Adipocyte (in vitro differentiated cells): ENCODE data around the gene CHKB.
"Not testable (repeated sequence)": the region's sequence is repeated elsewhere in the genome, so short reads cannot be mapped to it uniquely, and the experiment has no call there.

ENCODE experiments used
- DNase-seq: peaks from one replicate; pipeline ENCODE4 v3.0.0-alpha.2; 2015; ENCODE audit warnings: low read depth
- H3K27me3 ChIP-seq: replicated peaks from 2 replicates; pipeline ENCODE4 v1.7.0; 2013; ENCODE audit warnings: mild to moderate bottlenecking, low read length, moderate library complexity; ENCODE audit not compliant: control insufficient read depth, insufficient read depth
- H3K36me3 ChIP-seq: 2 replicates; pipeline ENCODE4 v1.7.0; 2013; ENCODE audit warnings: low read length, mild to moderate bottlenecking, moderate library complexity; ENCODE audit not compliant: control insufficient read depth, insufficient read depth, severe bottlenecking
- H3K4me1 ChIP-seq: 2 replicates; pipeline ENCODE4 v1.7.0; 2013; ENCODE audit warnings: mild to moderate bottlenecking, low read length, moderate library complexity; ENCODE audit not compliant: control insufficient read depth, insufficient read depth
- H3K4me3 ChIP-seq: 2 replicates; pipeline ENCODE4 v1.7.0; 2013; ENCODE audit warnings: mild to moderate bottlenecking, low read length, moderate library complexity
- H3K9ac ChIP-seq: 2 replicates; pipeline ENCODE4 v1.7.0; 2013; ENCODE audit warnings: mild to moderate bottlenecking, low read length, moderate library complexity
- H3K9me3 ChIP-seq: 2 replicates; pipeline ENCODE4 v1.7.0; 2013; ENCODE audit warnings: mild to moderate bottlenecking, low read length, moderate library complexity; ENCODE audit not compliant: control insufficient read depth

Gene CHKB

GRCh38 chr22:50610041-50610451 lies 27.4 kb upstream of the CHKB start:
- Histone ChIP-seq H3K4me1 (no peaks in the 10 kb centered on the region), H3K27me3 (peaks cover 57% of the 10 kb centered on the region), H3K4me3 (no peak overlapping the region), H3K9ac (no peak overlapping the region), H3K36me3 (no peaks in the 10 kb centered on the region), H3K9me3 (no peaks in the 10 kb centered on the region)
- no peak for DNase-seq

GRCh38 chr22:50609599-50609998 lies 26.9 kb upstream of the CHKB start:
- Histone ChIP-seq H3K36me3 (no peaks in the 10 kb centered on the region), H3K4me1 (no peaks in the 10 kb centered on the region), H3K27me3 (peaks cover 61% of the 10 kb centered on the region), H3K9ac (no peak overlapping the region), H3K9me3 (no peaks in the 10 kb centered on the region), H3K4me3 (no peak overlapping the region)
- DNase-seq = no peak

GRCh38 chr22:50608996-50609395 lies 26.3 kb upstream of the CHKB start:
- H3K4me3 ChIP-seq = no peak overlapping the region
- H3K4me1 ChIP-seq = no peaks in the 10 kb centered on the region
- no peak overlapping the region for H3K9ac ChIP-seq
- DNase-seq = no peak
- no peaks in the 10 kb centered on the region for H3K36me3 ChIP-seq
- H3K9me3 ChIP-seq = no peaks in the 10 kb centered on the region
- peaks cover 58% of the 10 kb centered on the region for H3K27me3 ChIP-seq

GRCh38 chr22:50608058-50608840 lies 25.6 kb upstream of the CHKB start:
- H3K4me3 ChIP-seq, H3K9me3 ChIP-seq, H3K36me3 ChIP-seq, H3K4me1 ChIP-seq, H3K9ac ChIP-seq, DNase-seq: not testable (repeated sequence)
- H3K27me3 ChIP-seq = peaks cover 55% of the 10 kb centered on the region

- no peak for DNase-seq
- H3K4me1 ChIP-seq = peaks cover under 1% of the 10 kb centered on the region
- no peaks in the 10 kb centered on the region for H3K9me3 ChIP-seq
- H3K27me3 ChIP-seq = peaks cover 59% of the 10 kb centered on the region
- H3K36me3 ChIP-seq = no peaks in the 10 kb centered on the region
- no peak overlapping the region for H3K9ac ChIP-seq
- H3K4me3 ChIP-seq = no peak overlapping the region
Observed at GRCh38 chr22:50607659-50608020, 25.0 kb upstream of the CHKB start.

GRCh38 chr22:50606946-50607658 lies 24.5 kb upstream of the CHKB start:
- Histone ChIP-seq H3K4me3 (no peak overlapping the region), H3K4me1 (peaks cover 6% of the 10 kb centered on the region), H3K9me3 (no peaks in the 10 kb centered on the region), H3K27me3 (peaks cover 64% of the 10 kb centered on the region), H3K9ac (no peak overlapping the region), H3K36me3 (no peaks in the 10 kb centered on the region)
- no peak for DNase-seq

- Histone ChIP-seq H3K4me1 (peaks cover 9% of the 10 kb centered on the region), H3K27me3 (peaks cover 66% of the 10 kb centered on the region), H3K9me3 (no peaks in the 10 kb centered on the region), H3K4me3 (no peak overlapping the region), H3K36me3 (no peaks in the 10 kb centered on the region), H3K9ac (no peak overlapping the region)
- DNase-seq = no peak
Observed at GRCh38 chr22:50606165-50606945, 23.7 kb upstream of the CHKB start.

- no peak overlapping the region for H3K4me3 ChIP-seq
- H3K4me1 ChIP-seq = peaks cover 9% of the 10 kb centered on the region
- DNase-seq = no peak
- H3K36me3 ChIP-seq = no peaks in the 10 kb centered on the region
- H3K27me3 ChIP-seq = peaks cover 60% of the 10 kb centered on the region
- H3K9me3 ChIP-seq = no peaks in the 10 kb centered on the region
- no peak overlapping the region for H3K9ac ChIP-seq
Observed at GRCh38 chr22:50605613-50606074, 23.0 kb upstream of the CHKB start.

- Histone ChIP-seq H3K36me3 (no peaks in the 10 kb centered on the region), H3K4me1 (peaks cover 9% of the 10 kb centered on the region), H3K27me3 (peaks cover 55% of the 10 kb centered on the region), H3K4me3 (no peak overlapping the region), H3K9ac (no peak overlapping the region), H3K9me3 (no peaks in the 10 kb centered on the region)
- no peak for DNase-seq
Observed at GRCh38 chr22:50605002-50605612, 22.5 kb upstream of the CHKB start.

GRCh38 chr22:50604256-50605001 lies 21.8 kb upstream of the CHKB start:
- DNase-seq = no peak
- H3K36me3 ChIP-seq = no peaks in the 10 kb centered on the region
- H3K9ac ChIP-seq = no peak overlapping the region
- H3K4me3 ChIP-seq = no peak overlapping the region
- H3K27me3 ChIP-seq = peaks cover 55% of the 10 kb centered on the region
- H3K4me1 ChIP-seq = peaks cover 9% of the 10 kb centered on the region
- no peaks in the 10 kb centered on the region for H3K9me3 ChIP-seq
